Vagina (tissue), 2 donors: ENCODE results near the gene PRICKLE4. TPM values are rescaled to one million over a fixed set of nuclear protein-coding genes. Genes with fewer than 3 reads are reported as not detected.

ENCODE experiments used
- DNase-seq, 2 donors: peaks; one replicate each; pipeline ENCODE4 v3.0.0-alpha.2; 2017; ENCODE audit errors: extremely low spot score in 2 of 2
- H3K27ac ChIP-seq: fragments of 200-600 bp; sonication (generic); one replicate; pipeline ENCODE4 v1.5.1; 2019
- H3K27me3 ChIP-seq: fragments of 200-600 bp; sonication (generic); one replicate; pipeline ENCODE4 v1.5.1; 2019
- H3K36me3 ChIP-seq, 2 donors: fragments of 200-600 bp; sonication (generic); one replicate each; pipeline ENCODE4 v1.5.1; 2017 to 2019
- H3K4me1 ChIP-seq: fragments of 200-600 bp; sonication (generic); one replicate; pipeline ENCODE4 v1.5.1; 2019
- H3K4me3 ChIP-seq, 2 donors: fragments of 200-600 bp; sonication (generic); 1 replicate in 1 of 2; 2 replicates in 1 of 2; pipeline ENCODE4 v1.5.1; 2016 to 2019
- H3K9me3 ChIP-seq: fragments of 200-600 bp; sonication (generic); one replicate; pipeline ENCODE4 v1.5.1; 2019
- CTCF ChIP-seq, 3 experiments: fragments of 450-650 bp in 2 of 3; fragments of 200-600 bp in 1 of 3; sonication (generic) in 1 of 3; IDR thresholded peaks; one replicate each; pipeline ENCODE4 v1.5.1; 2017 to 2019; ENCODE audit warnings: antibody characterized with exemption in 3 of 3, mild to moderate bottlenecking in 2 of 3, moderate library complexity in 2 of 3
- POLR2A ChIP-seq, 2 donors: fragments of 450-650 bp; IDR thresholded peaks; one replicate each; pipeline ENCODE4 v1.6.1; 2017; ENCODE audit warnings: antibody characterized with exemption in 2 of 2, mild to moderate bottlenecking in 2 of 2, moderate library complexity in 2 of 2
- POLR2AphosphoS5 ChIP-seq, 2 donors: sonication (generic); formaldehyde crosslinking; IDR thresholded peaks; one replicate each; pipeline ENCODE4 v1.9.0; 2017; ENCODE audit warnings: antibody characterized with exemption in 2 of 2, mild to moderate bottlenecking in 2 of 2, low read depth in 1 of 2; ENCODE audit not compliant: insufficient read depth in 1 of 2
- intact Hi-C: fragments of 100-400 bp; cut with DNase I; formaldehyde crosslinking; loops from one replicate; pipeline ENCODE4 v1.15.1; 2023
- total RNA-seq: library from RNA; depleted of rRNA; stranded (reverse); fragments of >200 nt; gene quantifications from one replicate; pipeline ENCODE4 v1.2.3, GENCODE V29; 2016

The PRICKLE4 gene
- total RNA-seq, 1 donor from 2014 or later: 10.1 TPM

- intact Hi-C loops: no loop called here
- Histone ChIP-seq H3K4me1 (peaks cover 34% of the 10 kb centered on the region), H3K27ac (no peak overlapping the region), H3K4me3 (no peak overlapping the region), H3K36me3 (no peaks in the 10 kb centered on the region), H3K9me3 (no peaks in the 10 kb centered on the region), H3K27me3 (no peaks in the 10 kb centered on the region)
- DNase-seq: no peak
- TF ChIP-seq CTCF (IDR thresholded peaks at IDR 0.05) (no peak), POLR2A (IDR thresholded peaks at IDR 0.05) (no peak), POLR2AphosphoS5 (IDR thresholded peaks at IDR 0.05; ENCODE audit: insufficient read depth in 1 of 2, low read depth in 1 of 2) (no peak)
Measured at GRCh38 chr6:41736186-41736733, 44.3 kb upstream of the PRICKLE4 start.

- no peak overlapping the region for H3K27ac ChIP-seq
- no peak for DNase-seq
- H3K36me3 ChIP-seq: no peaks in the 10 kb centered on the region
Measured at GRCh38 chr6:41736800-41737555, 43.6 kb upstream of the PRICKLE4 start.

GRCh38 chr6:41737591-41738130 is 42.9 kb upstream of the PRICKLE4 start:
- H3K9me3 ChIP-seq: no peaks in the 10 kb centered on the region
- DNase-seq: no peak
- H3K4me3 ChIP-seq: no peak overlapping the region
- H3K4me1 ChIP-seq: peaks cover 20% of the 10 kb centered on the region
- H3K27ac ChIP-seq: no peak overlapping the region
- intact Hi-C loops: no loop called here
- TF ChIP-seq POLR2AphosphoS5 (IDR thresholded peaks at IDR 0.05; ENCODE audit: insufficient read depth in 1 of 2, low read depth in 1 of 2) (no peak), POLR2A (IDR thresholded peaks at IDR 0.05) (no peak), CTCF (IDR thresholded peaks at IDR 0.05) (no peak)
- no peaks in the 10 kb centered on the region for H3K27me3 ChIP-seq
- H3K36me3 ChIP-seq: no peaks in the 10 kb centered on the region

More at GRCh38 chr6:41736800-41737555, 43.6 kb upstream of the PRICKLE4 start:
- no peaks in the 10 kb centered on the region for H3K9me3 ChIP-seq
- no peaks in the 10 kb centered on the region for H3K27me3 ChIP-seq
- peaks cover 27% of the 10 kb centered on the region for H3K4me1 ChIP-seq
- TF ChIP-seq POLR2AphosphoS5 (IDR thresholded peaks at IDR 0.05; ENCODE audit: insufficient read depth in 1 of 2, low read depth in 1 of 2): no peak
- TF ChIP-seq POLR2A (IDR thresholded peaks at IDR 0.05): no peak
- TF ChIP-seq CTCF (IDR thresholded peaks at IDR 0.05): no peak
- intact Hi-C loops: no loop called here
- no peak overlapping the region for H3K4me3 ChIP-seq

GRCh38 chr6:41739041-41739440 is 41.5 kb upstream of the PRICKLE4 start:
- no peak for DNase-seq
- H3K36me3 ChIP-seq: no peaks in the 10 kb centered on the region
- H3K27ac ChIP-seq: no peak overlapping the region
- peaks cover 7% of the 10 kb centered on the region for H3K4me1 ChIP-seq
- H3K27me3 ChIP-seq: no peaks in the 10 kb centered on the region
- no peak for TF ChIP-seq POLR2A (IDR thresholded peaks at IDR 0.05)
- no peak for TF ChIP-seq CTCF (IDR thresholded peaks at IDR 0.05)
- no peak for TF ChIP-seq POLR2AphosphoS5 (IDR thresholded peaks at IDR 0.05; ENCODE audit: insufficient read depth in 1 of 2, low read depth in 1 of 2)
- H3K9me3 ChIP-seq: no peaks in the 10 kb centered on the region
- intact Hi-C loops: no loop called here
- H3K4me3 ChIP-seq: no peak overlapping the region
